Stimulated activated CD4-positive, alpha-beta T cell treated with anti-CD3 and anti-CD28 coated beads, Interleukin-1b, Interleukin-23, amount 100 ng/mL, for 4 hours (primary cell): ENCODE measurements around the gene LRMDA.
"Not testable (repeated sequence)": the region's sequence is repeated elsewhere in the genome, so short reads cannot be mapped to it uniquely, and the experiment has no call there.

ENCODE experiments used
- DNase-seq, 2 donors: peaks; one replicate each; pipeline ENCODE4 v3.0.0-alpha.2; 2020; ENCODE audit warnings: low read depth in 2 of 2

The LRMDA gene

DNA sequence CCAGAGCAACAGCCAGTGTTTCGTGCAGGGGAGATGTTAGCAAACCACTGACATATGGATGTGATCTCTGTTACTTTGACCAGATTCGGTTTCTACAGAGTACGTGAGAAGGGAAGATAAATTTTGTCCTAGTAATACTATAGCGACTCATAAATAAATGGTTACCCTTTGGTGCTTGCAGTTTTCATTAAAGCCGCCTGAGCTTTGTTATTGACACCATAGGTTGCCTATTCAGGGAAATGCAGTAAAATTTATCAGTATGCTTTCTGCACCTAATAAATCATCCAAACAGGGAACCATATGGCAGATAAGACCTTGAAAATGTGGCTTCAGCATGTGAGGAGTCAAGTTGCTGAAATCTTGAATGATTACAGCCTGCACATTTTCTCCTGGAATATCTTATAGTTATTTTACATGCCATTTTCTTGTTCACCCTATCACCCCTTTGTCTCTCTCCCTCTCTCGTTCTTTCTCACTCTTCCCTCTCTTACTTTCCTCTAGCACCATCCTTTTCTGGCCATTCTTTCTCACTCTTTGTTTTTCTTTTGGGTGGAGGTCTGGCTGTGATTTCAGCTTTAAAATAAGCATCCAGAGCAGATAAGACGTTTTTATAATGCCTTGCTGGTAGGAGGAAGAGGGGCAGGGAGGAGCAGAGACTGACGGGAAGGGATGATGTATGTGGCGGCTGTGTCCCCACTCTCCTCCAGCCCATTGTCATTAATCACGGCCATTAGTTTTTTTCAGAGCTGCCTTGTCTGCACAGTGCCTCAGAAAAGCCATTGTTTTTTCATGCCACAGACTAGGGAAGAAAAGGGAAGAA is 182.5 kb downstream of the LRMDA start:
- DNase-seq, result no peak

DNA sequence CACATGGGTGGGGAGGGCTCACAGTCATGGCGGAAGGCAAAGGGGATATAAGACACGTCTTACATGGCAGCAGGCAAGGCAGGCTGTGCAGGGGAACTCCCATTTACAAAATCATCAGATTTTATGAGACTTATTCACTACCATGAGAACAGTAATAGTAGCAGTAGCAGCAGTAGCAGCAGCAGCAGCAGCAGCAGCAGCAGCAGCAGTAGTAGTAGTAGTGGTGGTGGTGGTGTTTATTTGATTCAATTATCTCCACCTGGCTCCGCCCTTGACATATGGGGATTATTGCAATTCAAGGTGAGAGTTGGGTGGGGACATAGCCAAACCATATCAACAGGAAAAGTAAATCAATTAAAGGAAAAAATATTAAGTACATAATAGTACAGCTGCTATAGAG is 184.7 kb downstream of the LRMDA start:
- no peak for DNase-seq

DNA sequence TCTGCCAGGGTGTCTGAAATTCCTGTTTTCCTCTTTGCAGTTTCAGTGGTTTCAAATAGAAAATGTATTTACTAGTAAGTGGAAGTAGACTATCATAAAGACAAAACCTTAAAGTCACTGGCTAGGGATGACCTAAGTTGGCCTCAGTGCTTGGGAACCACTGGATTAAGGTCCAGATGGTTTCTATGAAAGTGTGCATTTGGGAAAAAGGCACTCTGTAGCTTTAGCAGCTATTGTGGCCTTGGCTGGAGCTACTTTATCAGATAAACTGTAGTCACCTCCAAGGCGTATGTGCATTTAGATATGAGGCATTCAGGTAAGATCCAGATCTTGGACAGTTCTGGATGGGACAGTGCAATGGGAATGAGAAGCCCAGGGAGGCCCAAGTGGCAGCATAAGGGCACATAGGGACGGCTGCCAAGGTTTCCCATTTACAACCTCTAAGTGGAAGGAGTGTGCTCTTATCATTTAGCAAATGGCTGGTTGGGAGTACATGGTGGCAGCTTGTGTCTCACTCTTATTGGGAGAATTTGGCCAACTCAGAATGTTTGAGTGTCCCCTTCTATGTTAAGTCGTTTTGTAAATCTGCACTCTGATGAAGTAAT is 185.6 kb downstream of the LRMDA start:
- DNase-seq, result no peak

DNA sequence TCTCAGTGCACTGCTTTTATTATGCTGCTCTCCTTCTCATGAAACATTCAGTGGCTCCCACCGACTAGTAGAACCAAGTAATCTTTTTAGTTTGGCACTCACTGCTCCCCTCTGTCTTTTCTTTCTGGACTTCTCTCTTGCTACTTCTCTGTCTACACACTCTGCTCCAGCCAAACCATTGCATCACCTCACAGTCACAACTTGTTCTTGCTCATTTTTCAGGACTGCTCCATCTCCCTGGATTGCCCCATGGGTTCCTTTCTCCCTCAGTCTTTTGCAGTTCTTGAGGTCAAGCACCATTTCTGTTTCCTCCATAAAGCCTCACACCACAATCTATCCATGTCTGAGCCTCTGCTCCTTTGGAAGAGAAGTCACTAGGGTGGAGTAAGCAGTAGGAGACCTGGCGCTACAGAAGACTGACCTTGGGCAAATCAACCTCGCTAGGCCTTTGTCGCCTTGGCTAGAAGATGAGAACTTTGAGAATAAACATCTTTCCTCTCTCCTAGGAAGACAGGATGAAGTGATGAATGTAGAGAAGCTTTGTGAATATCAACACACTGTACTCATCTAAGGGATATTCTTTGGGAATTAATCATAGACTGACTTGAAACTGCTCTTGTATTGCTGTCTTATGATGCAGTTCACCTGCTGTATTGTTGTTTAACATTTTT is 186.2 kb downstream of the LRMDA start:
- DNase-seq, result no peak

DNA sequence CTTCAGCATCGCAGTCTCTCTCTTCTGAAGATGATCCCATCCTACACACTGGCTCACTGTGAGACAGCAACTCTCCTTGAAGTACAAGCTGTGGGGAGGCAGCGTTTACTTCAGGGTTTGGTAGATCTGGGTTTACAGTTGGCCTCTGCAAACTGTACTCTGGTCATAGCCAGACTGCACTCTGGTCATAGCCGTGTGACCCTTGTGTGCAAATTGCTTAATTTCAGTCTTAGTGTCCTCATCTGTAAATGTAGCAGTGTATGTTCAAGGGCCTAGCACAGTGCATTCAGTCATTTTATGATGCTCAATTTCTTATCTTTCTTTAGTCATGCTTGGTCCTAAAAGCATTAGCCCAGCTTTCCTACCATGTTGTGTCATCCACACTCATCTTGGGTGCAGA is 188.2 kb downstream of the LRMDA start:
- no peak for DNase-seq

DNA sequence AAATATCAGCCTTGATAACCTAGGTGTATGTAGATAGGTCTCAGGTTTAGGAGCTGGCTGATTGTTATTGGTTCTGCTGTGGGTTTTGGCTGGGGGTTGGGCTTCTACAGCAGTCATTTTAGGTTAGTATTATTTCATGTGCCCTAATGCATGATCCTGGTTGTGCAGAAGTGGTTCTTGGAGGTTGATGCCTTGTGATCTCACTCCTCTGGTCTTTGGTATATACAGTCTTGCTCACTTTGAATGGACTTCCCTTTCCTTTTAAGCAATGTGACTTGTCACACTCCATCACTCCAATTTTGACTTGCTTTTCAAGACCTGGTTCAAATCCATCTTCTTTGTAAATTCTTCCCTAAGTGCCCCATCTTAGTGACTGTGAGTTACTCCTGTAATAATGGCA is 188.9 kb downstream of the LRMDA start:
- no peak for DNase-seq

DNA sequence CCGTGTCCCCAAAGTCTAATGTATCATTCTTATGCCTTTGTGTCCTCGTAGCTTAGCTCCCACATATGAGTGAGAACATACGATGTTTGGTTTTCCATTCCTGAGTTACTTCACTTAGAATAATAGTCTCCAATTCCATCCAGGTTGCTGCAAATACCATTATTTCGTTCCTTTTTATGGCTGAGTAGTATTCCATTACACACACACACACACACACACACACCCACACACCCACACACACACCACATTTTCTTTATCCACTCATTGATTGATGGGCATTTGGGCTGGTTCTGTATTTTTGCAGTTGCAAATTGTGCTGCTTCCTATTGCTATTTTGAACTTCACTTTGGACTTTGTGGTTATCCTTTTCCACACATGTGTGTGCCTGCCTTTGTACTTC is 189.6 kb downstream of the LRMDA start:
- DNase-seq, result not testable (repeated sequence)

DNA sequence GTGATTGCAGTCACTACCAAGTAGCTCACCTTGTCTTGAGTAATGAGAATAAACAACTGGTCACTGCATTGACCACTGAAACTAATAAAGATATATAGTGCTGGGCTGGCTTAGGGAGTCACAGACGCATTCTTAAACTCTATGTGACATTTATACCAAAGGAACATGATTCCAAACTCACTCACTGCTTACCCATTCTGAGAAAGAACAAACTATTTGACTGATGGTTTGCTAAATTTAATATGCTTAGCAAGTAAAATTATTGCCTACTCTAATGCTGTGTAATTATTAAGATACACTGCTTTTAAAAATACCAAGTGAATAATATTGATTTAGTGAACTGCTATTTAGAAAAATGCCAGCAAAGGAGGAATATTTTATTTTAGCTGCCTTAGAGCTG is 191.1 kb downstream of the LRMDA start:
- DNase-seq, result no peak

DNA sequence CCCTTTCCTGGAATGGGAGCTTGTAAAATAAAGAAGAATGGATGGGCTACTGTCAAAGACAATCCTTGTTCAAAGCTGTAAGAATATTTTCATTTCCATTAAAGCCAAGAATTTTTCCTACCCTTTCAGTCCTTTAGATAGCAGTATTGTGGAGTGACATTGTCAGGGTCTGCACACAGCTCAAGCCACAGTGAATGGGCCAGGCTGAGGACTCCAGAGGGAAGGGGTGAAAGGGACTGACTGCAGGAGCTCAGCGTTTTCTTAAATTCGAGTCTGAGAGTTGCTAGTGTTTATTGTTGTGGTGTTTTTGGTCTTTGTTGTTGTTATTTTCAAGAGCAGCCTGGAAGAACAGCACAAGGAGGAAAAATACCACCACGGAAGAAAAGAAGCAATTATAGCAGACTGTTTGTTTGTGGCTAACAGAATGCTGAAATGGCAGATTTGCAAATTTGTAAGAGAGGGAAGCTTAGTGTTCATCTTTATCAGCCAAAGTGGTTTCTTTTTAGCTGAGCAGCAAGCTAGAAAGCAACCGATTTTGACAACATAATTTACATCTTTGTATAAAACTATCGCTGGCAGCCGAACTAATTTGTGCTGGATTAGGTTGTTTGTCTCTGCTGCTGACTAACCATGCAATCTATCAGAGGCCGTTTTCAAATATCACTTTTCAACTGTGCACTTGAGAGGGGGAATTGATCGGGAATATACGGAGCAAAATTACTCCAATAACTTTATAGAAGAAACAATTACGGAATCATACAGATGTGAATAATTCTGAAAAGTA is 192.1 kb downstream of the LRMDA start:
- no peak for DNase-seq

DNA sequence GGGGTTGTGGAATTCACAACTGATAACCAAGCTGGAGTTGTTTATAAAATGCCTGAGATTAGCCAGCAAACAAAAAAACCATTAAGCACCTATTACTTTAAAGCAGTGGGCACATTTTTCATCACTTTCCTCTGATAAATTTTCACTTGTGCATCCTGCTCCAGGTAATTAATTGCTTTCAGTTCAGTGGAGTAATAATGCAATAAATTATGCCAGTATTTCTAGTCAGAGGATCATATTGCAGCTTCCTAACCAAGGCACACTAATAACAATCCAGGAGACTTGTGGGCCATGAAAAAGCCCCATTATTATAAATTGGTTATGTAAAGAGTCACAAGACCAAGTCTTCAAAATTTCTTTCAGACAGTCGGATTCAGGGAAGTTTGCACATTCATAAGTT is 193.2 kb downstream of the LRMDA start:
- no peak for DNase-seq

DNA sequence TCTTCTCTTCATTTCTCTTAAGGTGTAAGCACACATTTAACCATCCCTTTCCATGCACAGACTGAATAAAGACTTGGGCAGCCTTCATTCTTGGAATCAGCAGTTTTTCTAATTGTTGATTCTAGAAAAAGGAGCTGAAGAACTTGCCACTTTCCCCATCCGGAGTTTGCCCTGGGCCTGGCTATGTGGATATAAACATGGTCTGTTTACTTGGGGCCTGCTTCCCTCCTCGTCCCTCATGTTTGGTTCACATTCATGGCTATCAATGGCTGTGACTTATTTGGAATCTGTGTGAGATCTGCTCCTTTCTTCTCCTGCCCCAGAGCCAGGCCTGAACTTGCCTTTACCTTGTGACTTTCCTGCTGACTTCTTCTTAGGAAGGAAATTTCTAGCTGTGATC is 199.3 kb downstream of the LRMDA start:
- no peak for DNase-seq

DNA sequence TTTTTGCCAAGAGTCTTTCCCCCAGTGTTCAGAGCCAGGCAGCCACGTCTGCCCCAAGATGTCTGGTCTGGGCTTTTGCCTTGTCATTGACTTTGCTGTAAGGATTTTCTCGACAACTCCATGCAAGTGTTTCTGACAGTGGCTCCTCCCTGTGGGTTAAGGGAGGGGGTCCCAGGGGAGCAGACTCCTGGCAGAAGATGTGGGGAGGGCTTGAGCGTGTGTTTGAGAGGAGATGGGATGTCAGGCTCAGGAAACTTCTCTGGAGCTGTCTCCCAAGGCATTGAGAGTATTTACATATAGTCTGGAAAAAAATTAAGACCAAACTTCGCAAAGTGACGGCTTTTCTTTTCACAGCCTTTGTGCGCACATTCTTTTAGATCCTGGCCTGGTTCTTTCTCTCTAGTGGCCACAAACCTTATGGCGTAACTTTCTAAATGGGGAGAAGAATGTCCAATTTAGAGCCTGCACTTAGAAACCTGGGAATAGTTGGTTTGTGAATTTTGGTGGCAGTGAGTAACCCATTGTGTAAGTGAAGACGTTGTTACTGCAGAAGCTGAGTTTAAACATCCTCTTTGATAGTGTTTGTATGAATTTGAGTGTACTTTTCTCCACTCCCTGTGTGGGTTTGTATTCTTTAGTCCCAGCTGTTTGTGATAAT is 201.5 kb downstream of the LRMDA start:
- DNase-seq, result no peak

DNA sequence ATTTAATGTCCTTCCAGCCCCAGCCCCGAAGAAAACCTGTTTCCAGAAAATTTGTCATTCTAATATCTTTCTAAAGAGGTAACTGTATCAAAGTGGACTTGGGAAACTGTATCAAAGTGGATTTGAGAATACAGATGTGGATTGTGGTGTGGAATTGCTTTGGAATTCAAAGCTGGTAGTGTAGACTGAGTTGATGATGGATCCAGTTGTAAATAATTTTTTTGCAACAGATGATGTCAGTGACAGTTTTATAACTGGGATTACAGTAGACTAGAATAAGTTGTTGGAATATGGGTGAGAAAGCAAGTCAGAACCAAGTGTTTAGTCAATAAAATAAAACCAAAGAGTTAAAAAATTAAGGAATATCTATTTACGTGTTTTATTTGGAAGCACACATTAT is 202.1 kb downstream of the LRMDA start:
- DNase-seq, result no peak

DNA sequence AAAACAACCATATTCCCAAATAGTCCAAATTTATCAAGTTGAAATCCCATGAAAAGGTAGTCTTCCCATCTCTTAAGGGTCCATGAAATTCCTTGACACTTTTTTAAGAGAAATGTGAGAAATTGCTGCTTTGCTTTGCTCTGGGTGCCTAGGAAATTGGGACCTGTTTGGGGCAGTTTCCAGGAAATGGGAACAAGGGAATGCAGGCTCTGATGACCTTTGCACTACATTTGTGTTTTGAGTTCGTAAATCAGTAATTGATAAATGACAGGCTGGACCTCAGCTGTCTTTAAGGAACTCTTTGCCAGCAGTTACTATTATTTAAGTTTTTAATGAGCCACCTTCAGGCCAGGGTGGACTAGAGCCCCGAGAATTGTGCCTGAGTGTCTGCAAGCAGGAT is 203.5 kb downstream of the LRMDA start:
- no peak for DNase-seq

DNA sequence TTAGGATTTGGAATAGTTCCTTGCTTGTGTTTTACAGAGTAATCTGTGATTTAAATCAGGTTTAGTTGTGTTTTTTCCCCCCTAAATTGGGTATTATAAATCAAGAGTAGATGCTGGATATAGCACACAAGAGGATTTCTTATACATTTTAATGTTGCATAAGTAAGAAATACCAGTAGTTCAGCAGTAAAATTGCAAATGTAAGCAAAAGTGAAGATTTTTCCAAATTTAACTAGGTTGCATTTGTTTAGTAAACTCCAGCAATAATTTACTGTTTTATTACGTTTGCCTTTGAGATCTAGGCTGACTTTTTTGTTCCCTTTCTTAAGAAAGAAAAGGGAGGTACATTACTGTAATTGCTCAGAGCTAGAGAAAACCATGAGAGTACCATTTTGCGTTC is 207.3 kb downstream of the LRMDA start:
- no peak for DNase-seq

DNA sequence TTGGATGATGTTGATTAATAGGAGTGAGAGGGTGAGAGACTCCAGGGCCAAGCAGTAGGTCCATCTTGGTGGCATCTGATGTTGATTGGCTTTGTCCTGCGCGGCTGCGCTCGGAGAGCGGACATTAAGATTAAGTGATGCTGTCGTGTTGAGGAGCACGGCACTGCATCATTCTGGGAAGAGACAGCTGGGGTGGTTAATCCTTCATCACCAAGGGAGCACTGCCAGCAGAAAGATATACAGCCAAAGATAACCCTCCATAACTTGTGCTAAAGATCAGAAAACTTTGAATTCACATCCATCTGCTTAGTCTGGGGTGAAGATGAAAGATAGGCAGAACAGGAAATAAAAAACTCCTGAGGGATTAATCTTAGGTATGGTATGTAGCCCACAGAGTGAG is 208.3 kb downstream of the LRMDA start:
- no peak for DNase-seq

DNA sequence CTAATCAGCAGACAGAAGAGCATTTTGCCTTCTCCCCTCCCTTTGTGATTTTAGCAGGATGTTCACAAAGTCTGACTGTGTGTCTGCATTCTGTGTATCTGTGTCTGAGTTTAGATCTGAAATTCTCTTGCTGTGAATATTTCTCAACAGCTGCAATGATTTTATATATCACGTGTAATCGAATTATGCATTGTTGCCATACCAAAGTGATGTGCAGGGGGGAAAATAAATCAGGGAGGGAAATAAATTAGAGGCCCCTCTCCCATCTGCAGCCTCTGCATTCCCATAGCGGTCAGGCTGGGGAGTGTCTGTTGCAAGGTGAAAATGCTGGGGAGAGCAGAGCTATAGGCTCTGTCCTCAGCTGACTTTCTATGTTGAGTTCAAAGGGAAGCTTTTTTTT is 209.0 kb downstream of the LRMDA start:
- DNase-seq, result no peak

DNA sequence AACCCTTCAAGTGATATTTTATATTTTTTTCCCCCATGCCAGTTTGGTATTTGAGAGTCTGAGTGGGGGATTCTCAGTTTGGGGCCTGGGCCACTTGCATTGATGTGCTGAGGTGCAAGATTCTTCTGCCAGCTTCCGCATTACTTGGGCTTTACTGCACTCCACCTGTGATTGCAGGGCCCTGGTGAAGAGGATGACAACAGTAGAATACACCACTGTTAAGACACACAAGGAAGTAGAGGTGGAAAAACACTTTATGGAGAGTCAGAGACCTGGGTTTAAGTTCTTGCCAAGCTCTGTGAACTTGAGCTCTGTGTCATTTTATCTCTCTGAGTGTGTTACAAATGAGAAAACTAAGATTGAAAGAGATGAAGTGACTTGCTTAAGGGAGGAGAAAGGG is 209.4 kb downstream of the LRMDA start:
- no peak for DNase-seq

DNA sequence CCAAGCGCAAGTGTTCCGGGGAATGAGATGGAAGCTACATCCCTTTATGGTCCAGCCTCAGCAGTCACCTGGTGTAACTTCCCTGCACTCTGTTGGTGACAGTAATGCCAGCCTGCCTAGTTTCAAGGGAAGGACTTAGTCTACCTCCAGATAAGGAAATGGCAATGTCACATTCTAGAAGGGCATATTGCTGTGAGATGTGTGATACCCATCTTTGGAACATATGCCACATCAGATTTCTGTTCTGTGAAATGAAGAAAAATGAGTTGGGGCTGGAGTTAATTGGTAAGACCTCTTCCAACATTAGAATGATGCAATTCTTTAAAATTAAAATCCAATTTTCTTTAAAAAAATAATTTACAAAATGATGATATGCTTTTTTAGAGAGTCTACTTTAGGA is 212.0 kb downstream of the LRMDA start:
- DNase-seq, result no peak

DNA sequence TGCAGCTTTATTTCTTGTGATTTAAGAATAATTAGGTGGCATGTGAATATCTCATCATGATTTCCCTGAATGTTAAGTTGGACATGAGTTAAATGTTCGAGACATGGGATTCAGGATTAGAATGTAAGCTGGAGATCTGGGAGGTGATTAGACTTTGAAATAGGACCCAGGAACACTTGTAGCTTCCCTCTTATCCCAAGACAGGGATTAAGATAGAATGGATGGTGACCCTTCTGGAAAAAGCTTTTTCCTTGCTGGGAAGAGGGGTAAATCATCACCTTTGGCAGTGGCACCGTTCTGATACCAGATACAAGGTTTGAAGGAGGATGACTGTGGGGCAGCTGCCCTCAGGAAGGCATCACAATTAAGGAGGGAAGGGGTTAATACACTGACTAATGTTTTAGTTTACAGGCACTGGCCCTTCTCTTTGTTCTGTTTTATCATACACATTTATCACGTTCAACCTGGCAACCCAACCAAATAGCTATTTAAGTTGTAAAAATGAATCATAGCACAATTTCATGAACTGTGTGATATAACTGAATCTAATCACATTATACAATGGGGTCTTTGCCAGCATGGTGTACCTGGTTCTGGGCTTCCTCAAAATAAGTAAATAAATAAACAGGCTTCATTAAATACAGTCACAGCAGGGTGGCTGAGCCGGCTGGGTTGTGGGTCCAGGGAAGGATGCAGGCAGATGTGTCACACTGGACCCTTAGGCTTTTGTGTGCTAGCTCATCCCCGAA is 212.7 kb downstream of the LRMDA start:
- DNase-seq, result no peak

DNA sequence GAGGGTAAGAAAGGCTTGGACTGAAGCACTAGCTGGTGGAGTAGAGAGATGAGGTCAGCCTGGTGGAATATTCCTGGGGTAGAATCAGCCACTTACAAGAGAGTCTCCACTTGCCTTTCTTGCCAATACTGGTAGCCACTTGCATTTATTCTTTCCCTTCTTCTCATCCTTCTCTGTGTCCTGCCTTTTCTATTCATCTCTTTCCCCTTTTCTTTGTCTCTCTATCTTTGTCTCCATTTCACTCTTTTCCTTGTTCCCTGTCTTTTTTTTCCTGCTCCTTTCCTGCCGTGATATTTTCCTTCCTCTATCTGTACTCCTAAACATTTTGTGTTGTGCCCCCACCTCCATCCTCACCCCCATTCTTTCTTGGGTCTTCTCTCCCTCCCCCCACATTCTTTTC is 214.3 kb downstream of the LRMDA start:
- no peak for DNase-seq
